ENCODE measurements around the gene CDR2L.

The CDR2L gene

DNA sequence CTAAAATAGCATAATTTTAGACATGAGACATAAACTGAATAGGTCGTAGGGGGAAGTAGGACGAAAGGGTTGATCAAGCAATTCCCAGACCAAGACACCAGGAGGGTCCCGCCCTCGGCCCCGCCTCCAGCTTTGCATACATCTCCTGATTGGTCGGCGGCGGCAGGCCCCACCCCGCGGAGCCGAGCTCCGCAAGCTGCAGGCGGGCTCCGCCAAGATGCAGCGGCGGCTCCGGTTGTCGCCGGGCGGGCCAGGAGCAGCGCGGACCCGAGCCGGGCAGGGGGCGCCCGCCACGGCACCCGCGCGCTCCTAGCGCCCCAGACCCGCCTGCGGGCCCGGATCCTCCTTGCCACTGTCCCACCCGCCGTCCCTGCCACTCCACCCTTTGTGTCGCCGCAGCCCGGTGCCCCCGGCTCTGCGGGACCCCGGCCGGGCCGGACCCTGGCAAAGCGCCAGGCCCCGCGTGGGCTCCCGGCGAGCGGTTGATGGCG, at the start of gene CDR2L:
Gene CDR2L (plus strand): TSS at position 215 of the 491 bp plus-strand sequence. CDS start 412 bp downstream, outside the sequence.
- H3K4me1 Mint-ChIP-seq: peaks cover 27% of the 10 kb centered on the region
- H3K27ac Mint-ChIP-seq: peak within 1 kb of the TSS; percentile 69
- H3K4me3 Mint-ChIP-seq: peak within 1 kb of the TSS; percentile 81
- peak; percentile 95 for DNase-seq
- peaks cover 88% of the 10 kb centered on the region for H3K27me3 Mint-ChIP-seq
- H3K9me3 Mint-ChIP-seq: no peaks in the 10 kb centered on the region
- CTCF ChIA-PET: interaction anchor here (1.0 to 2.0 kb wide), 6 partner anchors 12 to 126 kb away, joined by 3 to 13 read pairs (median 4); partner anchors contain the start of gene MRPL58
- no peaks in the 10 kb centered on the region for H3K36me3 Mint-ChIP-seq

DNA sequence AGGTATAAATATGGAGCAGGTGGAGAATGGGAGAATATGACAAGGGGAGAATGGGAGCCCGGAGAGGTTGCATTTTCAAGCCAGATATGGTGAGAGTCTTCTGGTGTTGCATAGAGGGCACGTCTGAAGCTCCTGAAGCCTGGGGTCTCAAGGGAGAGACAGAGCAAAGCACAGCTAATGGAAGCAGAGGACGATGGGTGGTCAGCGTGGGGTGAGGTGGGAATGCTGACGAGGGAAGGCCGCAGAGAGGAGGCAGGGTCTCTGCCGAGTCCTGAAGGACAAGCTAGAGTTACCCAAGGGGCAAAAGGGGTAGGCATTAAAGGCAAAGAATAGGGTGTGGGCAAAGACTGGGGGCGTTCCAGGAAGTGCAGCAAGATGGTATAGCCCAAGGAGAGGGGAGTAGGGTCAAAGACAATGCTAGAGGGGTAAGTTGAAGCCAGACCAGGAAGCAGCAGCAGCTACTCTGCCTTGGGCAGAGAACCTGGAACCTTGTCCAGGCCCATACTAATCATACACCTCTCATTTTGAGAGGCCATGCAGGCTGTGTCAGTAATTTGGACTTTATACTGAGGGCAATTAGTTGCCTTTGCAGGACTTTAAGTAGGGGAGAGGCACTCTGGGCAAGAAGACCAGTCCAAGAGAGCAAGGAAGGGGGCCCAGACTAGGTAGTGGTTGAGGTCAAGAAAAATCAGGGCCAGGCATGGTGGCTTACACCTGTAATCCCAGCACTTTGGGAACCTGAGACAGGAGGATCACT, 49.1 kb upstream of the CDR2L start:
- H3K27ac Mint-ChIP-seq: no peak overlapping the region
- no peaks in the 10 kb centered on the region for H3K4me1 Mint-ChIP-seq
- CTCF ChIA-PET: interaction anchor here (1.1 to 1.2 kb wide), 2 partner anchors 22 to 23 kb away, joined by 3 read pairs; no protein-coding TSS in a partner anchor
- DNase-seq: no peak
- no peak overlapping the region for H3K4me3 Mint-ChIP-seq
- H3K9me3 Mint-ChIP-seq: no peaks in the 10 kb centered on the region
- peaks cover 96% of the 10 kb centered on the region for H3K27me3 Mint-ChIP-seq
- H3K36me3 Mint-ChIP-seq: no peaks in the 10 kb centered on the region

DNA sequence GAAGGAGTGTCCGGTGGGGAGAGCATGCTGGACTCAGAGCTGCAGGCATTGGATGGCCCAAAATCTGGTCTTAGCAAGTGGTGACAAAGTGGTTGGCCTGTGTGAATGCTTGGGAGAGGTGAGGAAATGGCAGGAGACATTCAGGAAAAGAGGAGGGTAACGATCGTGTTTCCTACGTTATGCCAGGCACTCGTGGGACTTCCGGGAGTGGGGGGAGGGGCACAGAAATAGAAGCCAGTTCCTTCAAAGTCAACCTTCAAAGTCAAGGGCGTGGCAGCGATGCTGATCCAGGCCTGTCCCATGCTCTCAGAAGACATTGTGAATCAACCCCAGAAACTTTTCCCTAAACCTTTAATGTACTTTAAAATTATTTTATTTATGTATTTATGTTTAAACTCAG, 47.9 kb upstream of the CDR2L start:
- Mint-ChIP-seq H3K9me3 (no peaks in the 10 kb centered on the region), H3K4me1 (no peaks in the 10 kb centered on the region), H3K36me3 (no peaks in the 10 kb centered on the region), H3K4me3 (no peak overlapping the region), H3K27me3 (peaks cover 96% of the 10 kb centered on the region), H3K27ac (no peak overlapping the region)
- CTCF ChIA-PET: interaction anchor here (0.9 to 1.2 kb wide), 2 partner anchors 22 to 49 kb away, joined by 3 read pairs; no protein-coding TSS in a partner anchor
- DNase-seq: no peak

DNA sequence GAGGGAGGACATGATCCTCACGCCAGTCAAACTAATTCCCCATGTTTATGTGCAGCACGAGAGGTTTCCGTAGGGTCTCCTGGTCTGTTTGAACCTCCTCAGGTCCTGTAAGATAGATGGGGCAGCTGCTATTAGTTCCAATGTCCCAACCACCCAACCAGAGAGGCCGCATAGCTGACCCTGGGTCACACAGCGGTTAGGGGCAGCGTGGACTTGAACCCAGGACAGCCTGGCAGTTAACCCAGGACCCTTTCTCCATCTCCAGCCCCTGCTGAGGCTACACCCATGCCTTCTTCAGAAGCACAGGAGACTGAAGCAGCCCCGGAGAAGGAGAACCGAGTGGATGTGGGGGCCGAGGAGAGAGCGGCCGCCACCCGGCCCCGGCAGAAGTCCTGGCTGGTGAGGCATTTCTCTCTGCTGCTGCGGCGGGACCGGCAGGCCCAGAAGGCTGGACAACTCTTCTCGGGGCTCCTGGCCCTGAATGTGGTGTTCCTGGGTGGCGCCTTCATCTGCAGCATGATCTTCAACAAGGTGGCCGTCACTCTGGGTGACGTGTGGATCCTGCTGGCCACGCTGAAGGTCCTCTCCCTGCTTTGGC, 46.2 kb upstream of the CDR2L start:
- CTCF ChIA-PET: no interaction called here

DNA sequence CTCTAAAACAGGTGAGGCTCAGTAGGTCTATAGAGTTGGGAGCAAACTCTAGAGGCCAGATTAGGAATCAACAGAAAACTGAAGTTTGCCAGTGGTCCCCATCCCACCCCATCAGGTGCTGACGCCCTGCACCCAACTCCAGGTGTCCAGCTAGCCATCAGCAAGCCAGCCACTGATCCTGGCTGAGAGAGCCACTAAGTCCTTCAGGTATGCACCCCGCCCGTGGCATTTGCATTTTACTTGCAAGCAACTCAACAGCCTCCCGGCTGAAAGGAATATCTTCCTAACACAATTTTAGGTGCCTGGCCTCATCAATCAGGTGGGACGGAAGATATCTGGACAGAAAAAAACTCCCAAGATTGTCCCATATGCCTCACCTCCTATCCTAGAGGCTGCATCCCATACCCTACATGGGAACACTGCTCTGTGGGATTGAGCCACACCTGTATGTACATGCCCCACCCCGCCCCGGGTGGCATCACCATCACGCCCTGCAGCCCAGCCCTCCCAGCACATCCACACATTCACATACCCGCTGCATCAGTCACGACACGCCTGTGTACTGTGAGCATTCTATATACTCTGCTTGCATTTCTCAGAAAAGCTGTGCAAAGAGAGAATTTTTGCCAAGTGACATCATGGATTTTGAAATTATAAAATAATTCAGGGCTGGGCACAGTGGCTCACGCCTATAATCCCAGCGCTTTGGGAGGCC, 43.5 kb upstream of the CDR2L start:
- Mint-ChIP-seq H3K36me3 (no peaks in the 10 kb centered on the region), H3K27me3 (peaks cover 81% of the 10 kb centered on the region), H3K4me3 (no peak overlapping the region), H3K4me1 (no peaks in the 10 kb centered on the region), H3K9me3 (no peaks in the 10 kb centered on the region), H3K27ac (no peak overlapping the region)
- CTCF ChIA-PET: interaction anchor here (1.4 to 3.7 kb wide), 2 partner anchors 13 to 17 kb away, joined by 5 to 12 read pairs; no protein-coding TSS in a partner anchor
- DNase-seq: no peak

More for the DNA sequence above, 46.2 kb upstream of the CDR2L start:
- H3K36me3 Mint-ChIP-seq: no peaks in the 10 kb centered on the region
- H3K4me3 Mint-ChIP-seq: no peak overlapping the region
- DNase-seq: no peak
- H3K9me3 Mint-ChIP-seq: no peaks in the 10 kb centered on the region
- H3K27ac Mint-ChIP-seq: no peak overlapping the region
- H3K4me1 Mint-ChIP-seq: no peaks in the 10 kb centered on the region
- peaks cover 94% of the 10 kb centered on the region for H3K27me3 Mint-ChIP-seq

DNA sequence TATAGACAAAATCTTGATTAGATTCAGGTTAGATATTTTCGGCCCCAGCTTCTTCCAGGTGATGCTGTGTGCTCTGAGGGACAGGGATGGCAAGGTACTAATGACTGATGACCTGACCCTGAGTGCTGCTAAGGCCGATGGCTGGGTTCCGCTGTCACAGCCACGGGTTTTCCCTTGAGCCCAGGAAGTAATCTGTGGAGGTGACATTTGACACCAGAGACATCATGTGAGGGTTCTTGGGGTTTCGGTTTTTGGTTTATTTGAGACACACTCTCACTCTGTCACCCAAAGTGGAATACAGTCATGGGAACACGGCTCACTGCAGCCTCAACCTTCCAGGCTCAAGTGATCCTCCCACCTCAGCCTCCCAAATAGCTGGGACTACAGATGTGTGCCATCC, 41.9 kb upstream of the CDR2L start:
- Mint-ChIP-seq H3K4me1 (no peaks in the 10 kb centered on the region), H3K36me3 (no peaks in the 10 kb centered on the region), H3K9me3 (no peaks in the 10 kb centered on the region), H3K27me3 (peaks cover 80% of the 10 kb centered on the region), H3K4me3 (no peak overlapping the region), H3K27ac (peak overlapping the region; percentile 12)
- DNase-seq: no peak
- CTCF ChIA-PET: interaction anchor here (0.6 to 3.7 kb wide), 3 partner anchors 13 to 298 kb away, joined by 3 to 12 read pairs (median 5); no protein-coding TSS in a partner anchor

DNA sequence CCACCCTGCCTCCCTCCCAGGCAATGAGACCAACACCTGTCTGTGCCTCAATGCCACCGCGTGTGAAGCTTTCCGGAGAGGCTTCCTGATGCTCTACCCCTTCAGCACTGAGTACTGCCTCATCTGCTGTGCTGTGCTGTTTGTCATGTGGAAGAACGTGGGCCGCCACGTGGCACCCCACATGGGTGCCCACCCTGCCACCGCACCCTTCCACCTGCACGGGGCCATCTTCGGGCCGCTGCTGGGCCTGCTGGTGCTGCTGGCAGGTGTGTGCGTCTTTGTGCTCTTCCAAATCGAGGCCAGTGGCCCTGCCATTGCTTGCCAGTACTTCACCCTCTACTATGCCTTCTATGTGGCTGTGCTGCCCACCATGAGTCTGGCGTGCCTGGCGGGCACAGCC, 40.8 kb upstream of the CDR2L start:
- H3K27ac Mint-ChIP-seq: no peak overlapping the region
- CTCF ChIA-PET: interaction anchor here (2.2 to 3.7 kb wide), 2 partner anchors 12 to 15 kb away, joined by 5 to 12 read pairs; no protein-coding TSS in a partner anchor
- H3K4me3 Mint-ChIP-seq: no peak overlapping the region
- H3K4me1 Mint-ChIP-seq: no peaks in the 10 kb centered on the region
- H3K9me3 Mint-ChIP-seq: no peaks in the 10 kb centered on the region
- H3K36me3 Mint-ChIP-seq: no peaks in the 10 kb centered on the region
- peaks cover 70% of the 10 kb centered on the region for H3K27me3 Mint-ChIP-seq
- no peak for DNase-seq

DNA sequence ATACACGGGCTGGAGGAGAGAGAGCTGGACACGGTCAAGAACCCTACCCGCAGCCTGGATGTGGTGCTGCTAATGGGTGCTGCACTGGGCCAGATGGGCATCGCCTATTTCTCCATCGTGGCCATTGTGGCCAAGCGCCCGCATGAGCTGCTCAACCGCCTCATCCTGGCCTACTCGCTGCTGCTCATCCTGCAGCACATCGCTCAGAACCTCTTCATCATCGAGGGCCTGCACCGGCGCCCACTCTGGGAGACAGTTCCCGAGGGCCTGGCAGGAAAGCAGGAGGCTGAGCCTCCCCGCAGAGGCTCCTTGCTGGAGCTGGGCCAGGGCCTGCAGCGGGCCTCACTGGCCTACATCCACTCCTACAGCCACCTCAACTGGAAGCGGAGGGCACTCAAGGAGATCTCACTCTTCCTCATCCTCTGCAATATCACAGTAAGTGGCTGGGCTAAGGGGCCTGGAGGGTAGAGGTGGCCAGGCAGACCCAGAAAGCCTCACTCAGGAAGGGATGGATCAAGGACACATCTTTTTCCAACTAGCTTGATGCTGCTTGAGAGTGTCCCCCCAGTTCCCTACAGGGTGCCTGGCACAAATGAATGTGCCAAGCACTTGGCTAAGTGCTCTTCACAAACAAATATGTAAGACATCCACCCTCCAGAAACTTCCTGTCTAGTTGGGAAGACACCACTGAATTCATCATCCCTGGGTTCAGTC, 40.2 kb upstream of the CDR2L start:
- Mint-ChIP-seq H3K4me3 (no peak overlapping the region), H3K27me3 (peaks cover 64% of the 10 kb centered on the region), H3K4me1 (no peaks in the 10 kb centered on the region), H3K36me3 (no peaks in the 10 kb centered on the region), H3K9me3 (no peaks in the 10 kb centered on the region), H3K27ac (no peak overlapping the region)
- no peak for DNase-seq
- CTCF ChIA-PET: interaction anchor here (3.7 kb wide), 1 partner anchor 14 kb away, joined by 12 read pairs; no protein-coding TSS in a partner anchor

DNA sequence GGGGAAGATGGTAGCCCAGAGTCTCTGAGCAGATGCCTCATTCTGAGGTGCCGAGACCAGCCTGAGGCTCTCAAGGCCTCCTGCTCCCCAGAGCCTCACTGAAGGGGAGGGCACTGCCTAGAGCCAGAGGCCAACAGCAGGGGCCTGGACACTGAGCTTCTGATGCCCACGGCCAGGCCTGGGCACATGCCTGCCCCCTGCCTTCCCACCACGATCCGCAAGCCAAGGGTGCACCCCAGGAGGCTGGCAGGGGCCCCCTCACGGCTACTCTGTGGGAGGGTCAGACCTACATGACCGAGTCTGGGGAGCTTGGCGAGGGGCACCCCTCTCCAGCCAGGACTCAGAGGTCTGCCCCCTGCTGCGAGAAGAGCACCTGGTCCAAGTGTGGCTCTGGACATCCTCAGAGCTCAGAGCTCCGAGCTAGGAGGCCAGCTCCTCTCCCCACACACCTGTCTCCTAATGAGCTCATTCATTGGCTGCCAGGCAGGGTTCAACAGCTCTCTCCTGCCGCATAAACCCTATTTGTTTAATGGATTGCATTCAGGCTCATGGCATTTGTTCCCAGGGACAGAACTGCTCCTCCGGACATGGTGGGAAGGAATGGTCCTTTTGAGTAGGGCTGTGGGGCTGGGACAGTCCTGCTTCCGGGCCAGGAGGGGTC, 37.8 kb upstream of the CDR2L start:
- Mint-ChIP-seq H3K4me1 (no peaks in the 10 kb centered on the region), H3K4me3 (no peak overlapping the region), H3K27me3 (peaks cover 46% of the 10 kb centered on the region)

DNA sequence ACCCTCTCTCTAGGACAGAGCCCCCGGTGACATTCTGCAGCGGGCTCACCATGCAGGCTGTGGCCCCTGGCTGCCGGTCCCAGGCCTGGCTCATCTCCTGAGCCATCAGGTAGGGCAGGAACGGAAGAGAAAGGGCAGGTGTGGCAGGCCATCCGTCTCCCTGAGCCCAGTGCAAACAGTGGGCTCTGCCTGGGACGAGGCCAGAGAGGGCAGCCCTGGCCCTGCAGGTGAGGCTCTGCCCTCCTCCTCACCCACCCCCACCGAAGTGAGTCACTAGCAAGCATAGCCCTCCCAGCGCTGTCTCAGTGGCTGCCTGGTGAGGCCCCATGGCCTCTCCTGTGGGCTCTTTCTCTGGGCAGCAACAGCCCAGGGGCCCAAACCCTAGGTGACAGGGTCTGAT, 37.2 kb upstream of the CDR2L start:
- peaks cover 41% of the 10 kb centered on the region for H3K27me3 Mint-ChIP-seq

More for the DNA sequence above, 37.8 kb upstream of the CDR2L start:
- Mint-ChIP-seq H3K9me3 (no peaks in the 10 kb centered on the region), H3K27ac (no peak overlapping the region), H3K36me3 (no peaks in the 10 kb centered on the region)
- no peak for DNase-seq
- CTCF ChIA-PET: interaction anchor here (0.7 to 3.1 kb wide), 4 partner anchors 8 to 203 kb away, joined by 3 to 15 read pairs (median 4); no protein-coding TSS in a partner anchor

DNA sequence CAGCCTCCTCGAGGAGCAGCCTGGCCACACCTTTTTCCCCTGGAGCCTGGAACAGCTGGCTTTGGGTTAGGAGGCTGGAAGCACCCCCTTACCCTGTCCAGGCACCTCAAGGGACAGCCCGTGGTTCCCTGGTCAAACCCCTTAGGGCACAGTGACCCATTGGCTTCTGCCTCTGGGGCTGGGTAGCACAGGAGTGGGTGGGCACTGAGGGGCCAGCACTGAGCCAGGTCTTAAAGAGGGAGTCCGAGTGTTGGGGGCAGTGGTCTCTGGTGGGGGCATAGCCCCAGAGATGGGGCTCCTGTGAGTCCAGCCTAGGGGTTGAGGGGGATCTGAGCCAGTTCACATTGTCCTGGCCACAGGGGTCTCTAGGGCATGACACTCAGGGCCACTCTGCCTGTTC, 36.4 kb upstream of the CDR2L start:
- H3K4me3 Mint-ChIP-seq: no peak overlapping the region
- peaks cover 40% of the 10 kb centered on the region for H3K27me3 Mint-ChIP-seq
- H3K27ac Mint-ChIP-seq: no peak overlapping the region
- no peaks in the 10 kb centered on the region for H3K36me3 Mint-ChIP-seq
- no peaks in the 10 kb centered on the region for H3K9me3 Mint-ChIP-seq
- DNase-seq: no peak
- CTCF ChIA-PET: interaction anchor here (2.0 to 3.1 kb wide), 2 partner anchors 10 kb away, joined by 13 to 15 read pairs; no protein-coding TSS in a partner anchor
- H3K4me1 Mint-ChIP-seq: no peaks in the 10 kb centered on the region

More for the DNA sequence above, 37.2 kb upstream of the CDR2L start:
- no peaks in the 10 kb centered on the region for H3K36me3 Mint-ChIP-seq
- no peaks in the 10 kb centered on the region for H3K4me1 Mint-ChIP-seq
- H3K27ac Mint-ChIP-seq: no peak overlapping the region
- H3K9me3 Mint-ChIP-seq: no peaks in the 10 kb centered on the region
- CTCF ChIA-PET: interaction anchor here (3.1 kb wide), 1 partner anchor 11 kb away, joined by 15 read pairs; no protein-coding TSS in a partner anchor
- H3K4me3 Mint-ChIP-seq: no peak overlapping the region
- DNase-seq: no peak

DNA sequence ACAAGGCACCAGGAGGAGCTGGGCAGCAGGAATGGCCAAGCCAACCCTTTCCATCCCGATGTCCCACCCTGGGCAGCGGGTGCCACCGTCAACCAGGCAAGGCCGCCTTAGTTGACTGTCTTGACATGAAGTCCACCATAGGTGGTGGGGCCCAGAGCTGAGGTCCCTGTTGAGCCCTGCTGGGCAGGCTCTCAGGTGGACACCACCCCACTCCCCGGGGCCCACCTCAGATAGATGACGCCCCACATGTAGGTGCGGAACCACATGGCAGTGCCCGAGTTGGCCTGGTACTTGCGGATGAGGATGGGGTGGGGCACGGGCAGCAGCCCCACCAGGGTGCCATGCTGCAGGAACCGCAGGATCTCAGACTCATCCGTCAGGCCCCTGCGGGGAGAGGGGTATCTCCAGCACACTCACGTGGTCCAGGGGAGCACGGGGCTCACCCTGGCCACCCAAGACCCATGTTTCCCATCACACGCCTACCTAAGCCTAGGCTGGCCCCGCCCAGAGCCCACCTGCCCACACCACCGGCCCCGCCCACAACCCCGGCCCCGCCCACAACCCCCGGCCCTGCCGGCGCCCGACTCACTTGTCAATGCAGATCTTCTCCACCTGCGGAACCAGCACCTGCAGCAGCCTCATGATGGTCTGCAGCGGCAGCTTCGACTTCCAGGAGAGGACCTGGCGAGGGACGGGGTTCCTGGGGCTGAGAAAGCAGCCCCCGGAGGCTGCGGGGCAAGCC, 35.6 kb upstream of the CDR2L start:
- Mint-ChIP-seq H3K36me3 (no peaks in the 10 kb centered on the region), H3K4me1 (no peaks in the 10 kb centered on the region), H3K4me3 (no peak overlapping the region), H3K9me3 (no peaks in the 10 kb centered on the region), H3K27me3 (peaks cover 42% of the 10 kb centered on the region), H3K27ac (no peak overlapping the region)
- CTCF ChIA-PET: interaction anchor here (0.6 to 2.0 kb wide), 2 partner anchors 9 to 44 kb away, joined by 3 to 13 read pairs; no protein-coding TSS in a partner anchor
- DNase-seq: no peak
